HFFc6 (cell line): ENCODE results near the gene SLC39A11. TPM values are rescaled to one million over a fixed set of nuclear protein-coding genes. Genes with fewer than 3 reads are reported as not detected.

ENCODE experiments used
- DNase-seq: peaks from one replicate; pipeline ENCODE4 v3.0.0-alpha.2; 2018
- H3K27ac Mint-ChIP-seq: 2 replicates; pipeline ENCODE4 v1.8.0; 2020; ENCODE audit warnings: mild to moderate bottlenecking, mixed read lengths
- H3K27me3 Mint-ChIP-seq: 2 replicates; pipeline ENCODE4 v1.8.0; 2021; ENCODE audit warnings: mild to moderate bottlenecking, moderate library complexity, mixed read lengths; ENCODE audit not compliant: insufficient read depth
- H3K36me3 Mint-ChIP-seq: 2 replicates; pipeline ENCODE4 v1.8.0; 2021; ENCODE audit warnings: low read depth, mixed read lengths
- H3K4me1 Mint-ChIP-seq: 2 replicates; pipeline ENCODE4 v1.8.0; 2020; ENCODE audit warnings: low read depth, mixed read lengths
- H3K4me3 Mint-ChIP-seq: 2 replicates; pipeline ENCODE4 v1.8.0; 2020; ENCODE audit warnings: mild to moderate bottlenecking, moderate library complexity, mixed read lengths
- H3K9me3 Mint-ChIP-seq: 2 replicates; pipeline ENCODE4 v1.8.0; 2020; ENCODE audit warnings: mild to moderate bottlenecking, mixed read lengths
- total RNA-seq, 6 experiments: library from RNA; stranded (reverse); fragmentation: NEBNext Ultra II Directional; extraction: Animal tissue kit (Norgen Biotek cat#: 25700); gene quantifications; 2 replicates in 1 of 6; 3 replicates in 5 of 6; pipeline ENCODE4 v1.2.3, GENCODE V29; 2021
- TF ChIP-seq, protein P1 (sequence below): fragments of 200-600 bp; sonication (generic); IDR thresholded peaks from 2 replicates; pipeline ENCODE4 v1.5.0; 2021; ENCODE audit warnings: antibody characterized with exemption, mild to moderate bottlenecking

The SLC39A11 gene
- total RNA-seq, 6 experiments from 2014 or later, result 29.7 to 40.6 (median 34.9) TPM

DNA sequence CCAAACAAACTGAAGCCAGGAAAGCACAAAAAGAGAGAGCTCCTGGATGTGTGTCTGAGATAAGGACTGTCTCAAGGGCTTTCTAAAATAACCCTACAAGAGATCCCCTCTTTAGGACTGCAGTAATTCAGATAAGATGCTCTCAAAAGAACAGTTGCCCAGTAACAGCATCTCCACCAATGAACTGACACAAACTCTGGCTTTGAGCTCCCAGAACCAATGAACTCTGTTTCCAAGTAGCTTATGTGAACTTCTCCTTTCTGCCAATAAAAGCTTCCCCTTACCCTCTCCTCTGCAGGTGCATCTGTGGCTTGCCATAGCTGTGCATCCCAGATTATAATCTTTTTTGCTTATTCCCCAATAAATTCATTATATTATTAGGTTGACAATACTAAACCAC, 421.5 kb downstream of the SLC39A11 start:
- Mint-ChIP-seq H3K4me1 (peaks cover 8% of the 10 kb centered on the region; the same call in 1 of the 2 replicates), H3K9me3 (no peaks in the 10 kb centered on the region), H3K36me3 (peaks cover 14% of the 10 kb centered on the region), H3K27me3 (peaks cover 3% of the 10 kb centered on the region; the same call in 1 of the 2 replicates), H3K27ac (no peak overlapping the region), H3K4me3 (no peak overlapping the region)
- TF ChIP-seq, protein P1, sequence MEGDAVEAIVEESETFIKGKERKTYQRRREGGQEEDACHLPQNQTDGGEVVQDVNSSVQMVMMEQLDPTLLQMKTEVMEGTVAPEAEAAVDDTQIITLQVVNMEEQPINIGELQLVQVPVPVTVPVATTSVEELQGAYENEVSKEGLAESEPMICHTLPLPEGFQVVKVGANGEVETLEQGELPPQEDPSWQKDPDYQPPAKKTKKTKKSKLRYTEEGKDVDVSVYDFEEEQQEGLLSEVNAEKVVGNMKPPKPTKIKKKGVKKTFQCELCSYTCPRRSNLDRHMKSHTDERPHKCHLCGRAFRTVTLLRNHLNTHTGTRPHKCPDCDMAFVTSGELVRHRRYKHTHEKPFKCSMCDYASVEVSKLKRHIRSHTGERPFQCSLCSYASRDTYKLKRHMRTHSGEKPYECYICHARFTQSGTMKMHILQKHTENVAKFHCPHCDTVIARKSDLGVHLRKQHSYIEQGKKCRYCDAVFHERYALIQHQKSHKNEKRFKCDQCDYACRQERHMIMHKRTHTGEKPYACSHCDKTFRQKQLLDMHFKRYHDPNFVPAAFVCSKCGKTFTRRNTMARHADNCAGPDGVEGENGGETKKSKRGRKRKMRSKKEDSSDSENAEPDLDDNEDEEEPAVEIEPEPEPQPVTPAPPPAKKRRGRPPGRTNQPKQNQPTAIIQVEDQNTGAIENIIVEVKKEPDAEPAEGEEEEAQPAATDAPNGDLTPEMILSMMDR, result no peak
- no peak for DNase-seq

DNA sequence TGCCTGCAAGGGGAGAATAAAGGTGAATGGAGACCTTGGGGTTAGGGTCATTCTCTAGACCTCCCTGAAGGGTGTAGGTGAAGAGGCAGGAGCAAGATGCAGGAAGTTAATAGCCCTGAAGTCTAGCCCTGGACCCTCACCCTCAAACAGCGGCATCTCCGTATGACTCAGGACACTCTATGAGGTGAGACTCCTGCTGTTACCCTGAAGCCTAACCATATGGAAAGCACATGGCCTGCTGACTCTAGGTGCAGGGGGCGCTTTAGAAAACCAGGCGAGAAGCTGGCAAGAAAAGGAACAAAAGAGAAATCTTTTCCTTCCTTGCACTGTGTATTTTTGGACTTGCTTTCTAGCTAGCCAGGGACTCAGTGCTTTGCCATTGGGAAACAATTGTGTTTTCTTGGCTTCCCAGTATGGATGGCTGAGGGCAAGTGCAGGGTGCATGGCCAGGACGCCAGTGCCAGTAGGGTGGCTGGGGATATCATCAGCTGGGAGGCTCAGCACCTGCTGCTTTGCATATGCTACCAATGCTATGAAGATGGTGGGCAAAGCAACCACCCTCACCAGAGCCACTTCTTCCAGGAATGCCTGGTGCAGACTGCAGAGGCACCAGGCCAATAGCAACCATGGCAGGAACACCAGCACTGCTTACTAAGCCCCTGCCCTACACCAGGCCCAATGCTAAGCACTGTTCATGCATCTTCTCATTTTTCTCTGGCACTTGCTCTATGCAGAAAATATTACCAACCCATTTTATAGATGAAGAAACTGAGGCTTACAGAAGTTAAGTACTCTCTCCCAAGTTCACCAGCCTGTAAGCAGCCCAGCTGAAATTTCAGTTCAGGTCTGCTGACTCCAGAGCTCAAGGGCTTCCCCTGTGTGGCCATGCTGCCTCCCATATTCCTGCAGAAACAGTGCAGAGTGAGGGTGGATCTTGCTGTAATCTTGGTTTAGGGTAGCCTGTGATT, 425.1 kb downstream of the SLC39A11 start:
- no peak for DNase-seq
- Mint-ChIP-seq H3K27ac (no peak overlapping the region), H3K36me3 (peaks cover 5% of the 10 kb centered on the region; the same call in 1 of the 2 replicates), H3K4me3 (no peak overlapping the region), H3K27me3 (peaks cover 3% of the 10 kb centered on the region; the same call in 1 of the 2 replicates), H3K4me1 (peaks cover 9% of the 10 kb centered on the region; the same call in 1 of the 2 replicates), H3K9me3 (no peaks in the 10 kb centered on the region; the same call in 1 of the 2 replicates)
- TF ChIP-seq, protein P1, result no peak

- H3K27ac Mint-ChIP-seq, result no peak overlapping the region
- no peak for DNase-seq
- TF ChIP-seq, protein P1, result no peak
- peaks cover 5% of the 10 kb centered on the region; the same call in 1 of the 2 replicates for H3K36me3 Mint-ChIP-seq
- no peaks in the 10 kb centered on the region; the same call in 1 of the 2 replicates for H3K9me3 Mint-ChIP-seq
- H3K27me3 Mint-ChIP-seq, result peaks cover 3% of the 10 kb centered on the region; the same call in 1 of the 2 replicates
- H3K4me3 Mint-ChIP-seq, result no peak overlapping the region
- H3K4me1 Mint-ChIP-seq, result peaks cover 19% of the 10 kb centered on the region; the same call in 1 of the 2 replicates
These were observed 426.3 kb downstream of the SLC39A11 start for GRCh38 chr17:72665852-72666851.

- Mint-ChIP-seq H3K9me3 (no peaks in the 10 kb centered on the region; the same call in 1 of the 2 replicates), H3K4me1 (peaks cover 20% of the 10 kb centered on the region; the same call in 1 of the 2 replicates), H3K4me3 (no peak overlapping the region), H3K27me3 (peaks cover 3% of the 10 kb centered on the region; the same call in 1 of the 2 replicates), H3K27ac (no peak overlapping the region), H3K36me3 (no peaks in the 10 kb centered on the region)
- DNase-seq, result no peak
- TF ChIP-seq, protein P1, result no peak
These were observed 429.7 kb downstream of the SLC39A11 start for GRCh38 chr17:72662827-72663190.
